Adrenal gland (tissue), 5 donors: ENCODE measurements around the gene MAP2K1.

Source experiments
- POLR2A ChIP-seq, 2 donors: fragments of 450-650 bp; IDR thresholded peaks; one replicate each; pipeline ENCODE4 v1.6.1; 2017; ENCODE audit warnings: antibody characterized with exemption in 2 of 2, mild to moderate bottlenecking in 2 of 2, moderate library complexity in 1 of 2
- TF ChIP-seq, protein P1 (sequence below), 6 experiments: fragments of 450-650 bp in 4 of 6; fragments of 200-600 bp in 2 of 6; sonication (generic) in 1 of 6; IDR thresholded peaks; 1 replicate in 5 of 6; 2 replicates in 1 of 6; pipeline versions ENCODE4 v1.5.1 to v1.8.0; 2016 to 2021; ENCODE audit warnings: antibody characterized with exemption in 6 of 6, mild to moderate bottlenecking in 2 of 6, moderate library complexity in 1 of 6
- donor health status: DM: no; HTN: no; CAD: no.

DNA sequence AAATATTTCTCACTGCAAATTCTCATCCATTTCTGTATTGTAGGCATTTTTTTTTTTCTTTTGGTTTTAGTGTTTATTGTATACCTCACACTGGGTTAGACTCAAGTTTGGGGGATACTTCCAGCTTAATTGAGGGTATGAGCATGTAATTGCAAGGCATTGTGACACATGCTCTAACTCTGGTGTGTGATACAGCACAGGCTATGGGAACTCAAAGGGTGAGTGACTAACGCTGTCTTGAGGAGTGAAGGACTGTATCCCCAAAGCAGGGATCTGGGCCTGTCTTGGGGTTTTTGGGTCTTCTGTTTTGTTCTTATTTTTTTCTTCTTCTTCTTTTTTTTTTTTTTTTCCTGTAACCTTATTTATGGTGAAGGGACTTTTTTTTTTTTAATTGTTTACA is 26.9 kb downstream of the MAP2K1 start:
- TF ChIP-seq, protein P1, sequence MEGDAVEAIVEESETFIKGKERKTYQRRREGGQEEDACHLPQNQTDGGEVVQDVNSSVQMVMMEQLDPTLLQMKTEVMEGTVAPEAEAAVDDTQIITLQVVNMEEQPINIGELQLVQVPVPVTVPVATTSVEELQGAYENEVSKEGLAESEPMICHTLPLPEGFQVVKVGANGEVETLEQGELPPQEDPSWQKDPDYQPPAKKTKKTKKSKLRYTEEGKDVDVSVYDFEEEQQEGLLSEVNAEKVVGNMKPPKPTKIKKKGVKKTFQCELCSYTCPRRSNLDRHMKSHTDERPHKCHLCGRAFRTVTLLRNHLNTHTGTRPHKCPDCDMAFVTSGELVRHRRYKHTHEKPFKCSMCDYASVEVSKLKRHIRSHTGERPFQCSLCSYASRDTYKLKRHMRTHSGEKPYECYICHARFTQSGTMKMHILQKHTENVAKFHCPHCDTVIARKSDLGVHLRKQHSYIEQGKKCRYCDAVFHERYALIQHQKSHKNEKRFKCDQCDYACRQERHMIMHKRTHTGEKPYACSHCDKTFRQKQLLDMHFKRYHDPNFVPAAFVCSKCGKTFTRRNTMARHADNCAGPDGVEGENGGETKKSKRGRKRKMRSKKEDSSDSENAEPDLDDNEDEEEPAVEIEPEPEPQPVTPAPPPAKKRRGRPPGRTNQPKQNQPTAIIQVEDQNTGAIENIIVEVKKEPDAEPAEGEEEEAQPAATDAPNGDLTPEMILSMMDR (IDR thresholded peaks at IDR 0.05), result no peak
- no peak for TF ChIP-seq POLR2A (IDR thresholded peaks at IDR 0.05)
